ENCODE measurements around the gene NKX2-8.

GRCh38 chr14:36555998-36556743 lies 26.2 kb downstream of the NKX2-8 start:
- TF ChIP-seq PATZ1 (CRISPR knock-in tag; IDR thresholded peaks at IDR 0.05; ENCODE audit: borderline replicate concordance) (no peak), ESRRG (CRISPR knock-in tag; IDR thresholded peaks at IDR 0.05) (no peak), ZFP30 (CRISPR knock-in tag; IDR thresholded peaks at IDR 0.05) (no peak), GLIS3 (CRISPR knock-in tag; IDR thresholded peaks at IDR 0.05) (no peak), TCF4 (CRISPR knock-in tag; IDR thresholded peaks at IDR 0.05; ENCODE audit: borderline replicate concordance) (no peak), ARNTL (CRISPR knock-in tag; IDR thresholded peaks at IDR 0.05; ENCODE audit: borderline replicate concordance, low read depth) (no peak)
- TF ChIP-seq, protein P1, sequence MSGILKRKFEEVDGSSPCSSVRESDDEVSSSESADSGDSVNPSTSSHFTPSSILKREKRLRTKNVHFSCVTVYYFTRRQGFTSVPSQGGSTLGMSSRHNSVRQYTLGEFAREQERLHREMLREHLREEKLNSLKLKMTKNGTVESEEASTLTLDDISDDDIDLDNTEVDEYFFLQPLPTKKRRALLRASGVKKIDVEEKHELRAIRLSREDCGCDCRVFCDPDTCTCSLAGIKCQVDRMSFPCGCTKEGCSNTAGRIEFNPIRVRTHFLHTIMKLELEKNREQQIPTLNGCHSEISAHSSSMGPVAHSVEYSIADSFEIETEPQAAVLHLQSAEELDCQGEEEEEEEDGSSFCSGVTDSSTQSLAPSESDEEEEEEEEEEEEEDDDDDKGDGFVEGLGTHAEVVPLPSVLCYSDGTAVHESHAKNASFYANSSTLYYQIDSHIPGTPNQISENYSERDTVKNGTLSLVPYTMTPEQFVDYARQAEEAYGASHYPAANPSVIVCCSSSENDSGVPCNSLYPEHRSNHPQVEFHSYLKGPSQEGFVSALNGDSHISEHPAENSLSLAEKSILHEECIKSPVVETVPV (CRISPR knock-in tag; IDR thresholded peaks at IDR 0.05): no peak
